ENCODE results near the gene ZNF831. TPM values are rescaled to one million over a fixed set of nuclear protein-coding genes. Genes with fewer than 3 reads are reported as not detected.

ZNF831 gene
- total RNA-seq, 1 experiment from 2014 or later, result not detected

- no peak overlapping the region for H3K4me3 Mint-ChIP-seq (ENCODE audit: unreplicated experiment)
- Histone ChIP-seq H3K27me3 (replicated peaks; ENCODE audit: control insufficient read depth, insufficient read depth, low read length) (no peaks in the 10 kb centered on the region), H3K9me3 (no peaks in the 10 kb centered on the region), H3K36me3 (ENCODE audit: control insufficient read depth, insufficient read depth, low read length) (no peaks in the 10 kb centered on the region), H3K4me1 (no peaks in the 10 kb centered on the region), H3K4me3 (ENCODE audit: low read depth, low read length) (no peak overlapping the region)
- H3K27ac Mint-ChIP-seq (ENCODE audit: unreplicated experiment), result no peak overlapping the region
- no peak for TF ChIP-seq CTCF (IDR thresholded peaks at IDR 0.05; ENCODE audit: insufficient read depth in 1 of 2, low read depth in 1 of 2, low read length in 1 of 2, severe bottlenecking in 1 of 2, unreplicated experiment in 1 of 2)
- CTCF ChIA-PET, result no interaction called here
- peaks cover 22% of the 10 kb centered on the region for H3K27me3 Mint-ChIP-seq (ENCODE audit: insufficient read depth, unreplicated experiment)
- no peaks in the 10 kb centered on the region for H3K36me3 Mint-ChIP-seq (ENCODE audit: insufficient read depth, unreplicated experiment)
- no peaks in the 10 kb centered on the region for H3K9me3 Mint-ChIP-seq (ENCODE audit: unreplicated experiment)
- DNase-seq, result no peak
- BruUV-seq (replicated peaks), result no TSS peak
- intact Hi-C loops (cut with micrococcal nuclease; ENCODE audit: unreplicated experiment), result no loop called here
- POLR2A ChIA-PET, result no interaction called here
- H3K4me1 Mint-ChIP-seq (ENCODE audit: low read depth, unreplicated experiment), result no peaks in the 10 kb centered on the region
Measured at GRCh38 chr20:59190466-59190865, 26.8 kb downstream of the ZNF831 start.

GRCh38 chr20:59191036-59191755 lies 27.6 kb downstream of the ZNF831 start:
- DNase-seq, result no peak
- H3K36me3 Mint-ChIP-seq (ENCODE audit: insufficient read depth, unreplicated experiment), result no peaks in the 10 kb centered on the region
- no TSS peak for BruUV-seq (replicated peaks)
- TF ChIP-seq CTCF (IDR thresholded peaks at IDR 0.05; ENCODE audit: insufficient read depth in 1 of 2, low read depth in 1 of 2, low read length in 1 of 2, severe bottlenecking in 1 of 2, unreplicated experiment in 1 of 2), result no peak
- H3K4me3 ChIP-seq (ENCODE audit: low read depth, low read length), result no peak overlapping the region
- H3K9me3 ChIP-seq, result no peaks in the 10 kb centered on the region
- peaks cover 3% of the 10 kb centered on the region; the same call in 1 of the 2 replicates for H3K4me1 ChIP-seq
- ChIA-PET CTCF (no interaction called here), POLR2A (no interaction called here)
- intact Hi-C loops (cut with micrococcal nuclease; ENCODE audit: unreplicated experiment), result no loop called here
- H3K4me1 Mint-ChIP-seq (ENCODE audit: low read depth, unreplicated experiment), result peaks cover 5% of the 10 kb centered on the region
- no peaks in the 10 kb centered on the region for H3K27me3 ChIP-seq (replicated peaks; ENCODE audit: control insufficient read depth, insufficient read depth, low read length)
- H3K27me3 Mint-ChIP-seq (ENCODE audit: insufficient read depth, unreplicated experiment), result peaks cover 20% of the 10 kb centered on the region
- H3K9me3 Mint-ChIP-seq (ENCODE audit: unreplicated experiment), result no peaks in the 10 kb centered on the region
- no peaks in the 10 kb centered on the region for H3K36me3 ChIP-seq (ENCODE audit: control insufficient read depth, insufficient read depth, low read length)
- no peak overlapping the region for H3K27ac Mint-ChIP-seq (ENCODE audit: unreplicated experiment)
- H3K4me3 Mint-ChIP-seq (ENCODE audit: unreplicated experiment), result no peak overlapping the region

GRCh38 chr20:59191756-59192532 lies 28.3 kb downstream of the ZNF831 start:
- ChIA-PET CTCF (interaction anchor here (0.6 kb wide), 1 partner anchor 159 kb away, joined by 3 read pairs; no protein-coding TSS in a partner anchor), POLR2A (no interaction called here)
- Mint-ChIP-seq H3K9me3 (ENCODE audit: unreplicated experiment) (no peaks in the 10 kb centered on the region), H3K4me3 (ENCODE audit: unreplicated experiment) (no peak overlapping the region), H3K4me1 (ENCODE audit: low read depth, unreplicated experiment) (peaks cover 11% of the 10 kb centered on the region), H3K36me3 (ENCODE audit: insufficient read depth, unreplicated experiment) (no peaks in the 10 kb centered on the region), H3K27me3 (ENCODE audit: insufficient read depth, unreplicated experiment) (peaks cover 16% of the 10 kb centered on the region), H3K27ac (ENCODE audit: unreplicated experiment) (no peak overlapping the region)
- TF ChIP-seq CTCF (IDR thresholded peaks at IDR 0.05; ENCODE audit: insufficient read depth in 1 of 2, low read depth in 1 of 2, low read length in 1 of 2, severe bottlenecking in 1 of 2, unreplicated experiment in 1 of 2), result no peak
- Histone ChIP-seq H3K4me3 (ENCODE audit: low read depth, low read length) (no peak overlapping the region), H3K27me3 (replicated peaks; ENCODE audit: control insufficient read depth, insufficient read depth, low read length) (no peaks in the 10 kb centered on the region), H3K9me3 (no peaks in the 10 kb centered on the region), H3K36me3 (ENCODE audit: control insufficient read depth, insufficient read depth, low read length) (no peaks in the 10 kb centered on the region), H3K4me1 (peaks cover 3% of the 10 kb centered on the region; the same call in 1 of the 2 replicates)
- DNase-seq, result no peak
- intact Hi-C loops (cut with micrococcal nuclease; ENCODE audit: unreplicated experiment), result no loop called here
- no TSS peak for BruUV-seq (replicated peaks)

Measured in Caco-2 (cell line).